Epidermal melanocyte (primary cell): ENCODE measurements around the gene WWOX.

ENCODE experiments used
- DNase-seq: peaks from one replicate; pipeline ENCODE4 v3.0.0; 2011; ENCODE audit warnings: low spot score; ENCODE audit not compliant: insufficient read length

Gene WWOX

GRCh38 chr16:78823027-78823426 is 723.6 kb downstream of the WWOX start:
- DNase-seq: no peak

- no peak for DNase-seq
Measured at GRCh38 chr16:78829280-78829679, 729.8 kb downstream of the WWOX start.

- no peak for DNase-seq
Measured at GRCh38 chr16:78830599-78830998, 731.1 kb downstream of the WWOX start.

- no peak for DNase-seq
Measured at GRCh38 chr16:78832100-78832499, 732.6 kb downstream of the WWOX start.

- DNase-seq: no peak
Measured at GRCh38 chr16:78836802-78837491, 737.5 kb downstream of the WWOX start.

GRCh38 chr16:78837706-78838105 is 738.3 kb downstream of the WWOX start:
- no peak for DNase-seq

- DNase-seq: no peak
Measured at GRCh38 chr16:78838276-78838675, 738.8 kb downstream of the WWOX start.

- DNase-seq: no peak
Measured at GRCh38 chr16:78842950-78843349, 743.5 kb downstream of the WWOX start.

- DNase-seq: no peak
Measured at GRCh38 chr16:78843978-78844377, 744.5 kb downstream of the WWOX start.

GRCh38 chr16:78844682-78845081 is 745.2 kb downstream of the WWOX start:
- no peak for DNase-seq

- no peak for DNase-seq
Measured at GRCh38 chr16:78851266-78851665, 751.8 kb downstream of the WWOX start.

- no peak for DNase-seq
Measured at GRCh38 chr16:78852081-78852635, 752.7 kb downstream of the WWOX start.

- no peak for DNase-seq
Measured at GRCh38 chr16:78862022-78862421, 762.6 kb downstream of the WWOX start.

GRCh38 chr16:78866521-78866920 is 767.1 kb downstream of the WWOX start:
- no peak for DNase-seq

- no peak for DNase-seq
Measured at GRCh38 chr16:78869492-78869891, 770.0 kb downstream of the WWOX start.

GRCh38 chr16:78871241-78871640 is 771.8 kb downstream of the WWOX start:
- DNase-seq: no peak

- no peak for DNase-seq
Measured at GRCh38 chr16:78876671-78877070, 777.2 kb downstream of the WWOX start.

GRCh38 chr16:78877114-78877655 is 777.7 kb downstream of the WWOX start:
- no peak for DNase-seq

GRCh38 chr16:78878570-78878969 is 779.1 kb downstream of the WWOX start:
- no peak for DNase-seq

- no peak for DNase-seq
Measured at GRCh38 chr16:78879011-78879410, 779.6 kb downstream of the WWOX start.

GRCh38 chr16:78882150-78882549 is 782.7 kb downstream of the WWOX start:
- DNase-seq: no peak

- DNase-seq: no peak
Measured at GRCh38 chr16:78882751-78883150, 783.3 kb downstream of the WWOX start.

GRCh38 chr16:78884204-78884603 is 784.8 kb downstream of the WWOX start:
- no peak for DNase-seq
